Heart left ventricle (tissue), 16 donors: Measurements from ENCODE around the gene GATA2. TPM values are rescaled to one million over a fixed set of nuclear protein-coding genes. Genes with fewer than 3 reads are reported as not detected.

Experiments used
- ATAC-seq, 4 donors: fragments of 200-7000 bp; cut with Tn5 transposase; one replicate each; pipeline ENCODE4 v1.9.1; 2020 to 2022; ENCODE audit warnings: moderate library complexity in 4 of 4, mild to moderate bottlenecking in 3 of 4, moderate number of reproducible peaks in 1 of 4
- DNase-seq, 5 donors: peaks; one replicate each; pipeline ENCODE4 v3.0.0-alpha.2; 2020
- H3K27ac ChIP-seq, 12 donors: fragments of 200-600 bp; sonication (generic) in 4 of 12; one replicate each; pipeline versions ENCODE4 v1.5.0 to v1.8.0; 2016 to 2022; ENCODE audit warnings: mild to moderate bottlenecking in 2 of 12
- H3K27me3 ChIP-seq, 9 donors: fragments of 200-600 bp; sonication (generic) in 2 of 9; one replicate each; pipeline versions ENCODE4 v1.5.1 to v1.8.0; 2016 to 2022; ENCODE audit warnings: mild to moderate bottlenecking in 3 of 9
- H3K36me3 ChIP-seq, 9 donors: fragments of 200-600 bp; sonication (generic) in 2 of 9; one replicate each; pipeline versions ENCODE4 v1.5.0 to v1.8.0; 2018 to 2022; ENCODE audit warnings: mild to moderate bottlenecking in 2 of 9
- H3K4me1 ChIP-seq, 12 donors: fragments of 200-600 bp; sonication (generic) in 4 of 12; one replicate each; pipeline versions ENCODE4 v1.5.0 to v1.8.0; 2016 to 2022; ENCODE audit warnings: mild to moderate bottlenecking in 3 of 12
- H3K4me3 ChIP-seq, 12 donors: fragments of 200-600 bp; sonication (generic) in 4 of 12; one replicate each; pipeline versions ENCODE4 v1.5.0 to v1.8.0; 2017 to 2022; ENCODE audit warnings: mild to moderate bottlenecking in 9 of 12, moderate library complexity in 4 of 12
- H3K9me3 ChIP-seq, 12 donors: fragments of 200-600 bp; sonication (generic) in 4 of 12; one replicate each; pipeline versions ENCODE4 v1.5.0 to v1.8.0; 2016 to 2022; ENCODE audit warnings: mild to moderate bottlenecking in 1 of 12
- POLR2A ChIP-seq, 2 donors: fragments of 450-650 bp; IDR thresholded peaks; one replicate each; pipeline ENCODE4 v1.6.1; 2017; ENCODE audit warnings: antibody characterized with exemption in 2 of 2, mild to moderate bottlenecking in 2 of 2, moderate library complexity in 2 of 2
- WGBS, 4 donors: extraction: QIAGEN DNeasy Blood & Tissue Kit in 2 of 4; methylation state at CpG; one replicate each; pipeline versions ENCODE4 v1.1.5 to v1.1.7; 2013 to 2018; 5-methylcytosine and 5-hydroxymethylcytosine counted together
- intact Hi-C, 10 donors: fragments of 100-400 bp; cut with DNase I; formaldehyde crosslinking; loops; one replicate each; pipeline versions ENCODE4 v1.11.1 to v1.14.2; 2022
- polyA plus RNA-seq, 2 donors: library from polyadenylated mRNA; stranded (reverse); fragments of 200-250 nt; gene quantifications; one replicate each; pipeline ENCODE4 v1.2.3, GENCODE V29; 2013
- total RNA-seq, 9 donors: library from RNA; depleted of rRNA in 2 of 9; stranded (reverse); fragments of >200 nt in 2 of 9; fragmentation: NEBNext Ultra II Directional in 3 of 9; extraction: Animal tissue kit (Norgen Biotek cat#: 25700) in 3 of 9; gene quantifications; one replicate each; pipeline versions ENCODE4 v1.1.0 to v1.2.4, GENCODE V29; 2016 to 2023
- TF ChIP-seq, protein P1 (sequence below), 12 donors: fragments of 200-600 bp; sonication (generic) in 4 of 12; IDR thresholded peaks; one replicate each; pipeline versions ENCODE4 v1.5.0 to v1.8.0; 2018 to 2022; ENCODE audit warnings: antibody characterized with exemption in 12 of 12, mild to moderate bottlenecking in 5 of 12
- donor health status: ischemic (EF 13 %, LVEDD 7.1; RV severe dilation, severe dysfunction).
- donor health status: healthy with polysubstance abuse.
- donor health status: DM: no; HTN: yes; CAD: no.
- donor health status: DM: no; HTN: no; CAD: no.
- donor health status: ischemic (EF 25% LVEDD 6.9; RV normal size, moderate dysfunction).
- donor health status: ischemic (EF 25% LVEDD 5.7; RV mildly dilated, moderate dysfunction).
- donor health status: healthy.
- donor health status: DM: yes; HTN: yes; CAD: no.
- donor health status: ischemic (EF 35%, LVEDD 5.7; RV mildly dilated, moderate dysfunction).
- donor health status: nonischemic (EF 11% LVEDD 7.7; RV severe dilation, severe dysfunction).
- donor health status: DM: yes; HTN: yes; CAD: no.
- donor health status: PGD.
- donor health status: ischemic (EF 29% LVEDD 5.4; RV normal size, mild dysfunction).
- donor health status: nonischemic (EF 23%, LVEDD 6.1; RV moderate dilation, normal function).

Gene GATA2
- total and polyA plus RNA-seq, 11 donors, result 6.0 to 30.7 (median 12.8) TPM

DNA sequence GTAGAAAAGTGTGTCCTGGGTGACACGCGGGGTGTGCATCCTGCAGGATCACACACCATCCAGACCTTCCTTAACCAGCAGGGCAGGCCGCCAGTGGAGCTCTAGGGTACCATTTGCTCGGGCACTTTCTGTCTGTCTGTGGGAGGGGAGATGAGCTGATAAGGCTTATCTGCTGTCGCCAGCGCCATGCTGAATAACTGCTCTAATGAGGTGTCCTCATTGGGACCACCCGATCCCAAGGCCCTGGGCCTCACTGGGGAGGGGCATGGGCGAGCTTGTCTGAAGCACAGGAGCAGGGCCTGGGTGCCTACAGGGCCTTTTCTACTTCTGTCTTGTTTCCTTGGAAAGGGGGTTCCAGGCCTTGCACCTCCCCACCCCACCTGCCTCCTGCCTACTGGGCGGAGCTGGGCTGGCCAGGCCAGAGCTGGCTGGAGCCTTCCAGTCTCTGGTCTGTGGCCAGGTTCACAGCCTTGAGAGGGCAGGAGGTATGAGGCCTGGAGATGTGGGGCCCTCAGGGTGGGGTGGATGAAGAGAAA is 2.5 kb upstream of the GATA2 start:
- DNase-seq, result no peak
- TF ChIP-seq POLR2A (IDR thresholded peaks at IDR 0.05), result no peak
- TF ChIP-seq, protein P1, sequence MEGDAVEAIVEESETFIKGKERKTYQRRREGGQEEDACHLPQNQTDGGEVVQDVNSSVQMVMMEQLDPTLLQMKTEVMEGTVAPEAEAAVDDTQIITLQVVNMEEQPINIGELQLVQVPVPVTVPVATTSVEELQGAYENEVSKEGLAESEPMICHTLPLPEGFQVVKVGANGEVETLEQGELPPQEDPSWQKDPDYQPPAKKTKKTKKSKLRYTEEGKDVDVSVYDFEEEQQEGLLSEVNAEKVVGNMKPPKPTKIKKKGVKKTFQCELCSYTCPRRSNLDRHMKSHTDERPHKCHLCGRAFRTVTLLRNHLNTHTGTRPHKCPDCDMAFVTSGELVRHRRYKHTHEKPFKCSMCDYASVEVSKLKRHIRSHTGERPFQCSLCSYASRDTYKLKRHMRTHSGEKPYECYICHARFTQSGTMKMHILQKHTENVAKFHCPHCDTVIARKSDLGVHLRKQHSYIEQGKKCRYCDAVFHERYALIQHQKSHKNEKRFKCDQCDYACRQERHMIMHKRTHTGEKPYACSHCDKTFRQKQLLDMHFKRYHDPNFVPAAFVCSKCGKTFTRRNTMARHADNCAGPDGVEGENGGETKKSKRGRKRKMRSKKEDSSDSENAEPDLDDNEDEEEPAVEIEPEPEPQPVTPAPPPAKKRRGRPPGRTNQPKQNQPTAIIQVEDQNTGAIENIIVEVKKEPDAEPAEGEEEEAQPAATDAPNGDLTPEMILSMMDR (IDR thresholded peaks at IDR 0.05), result no peak
- intact Hi-C loops, result loop anchor here (5.0 to 10.0 kb wide), 12 partner anchors 68 to 418 kb away; no protein-coding TSS in a partner anchor
- no peak for ATAC-seq
- Histone ChIP-seq H3K4me1 (peaks cover 8 to 49% (median 28%) of the 10 kb centered on the region in 12 donors), H3K27ac (no peak overlapping the region), H3K27me3 (peaks cover 17 to 76% (median 49%) of the 10 kb centered on the region in 9 donors), H3K36me3 (peaks cover 0 to 9% (median 0%) of the 10 kb centered on the region in 9 donors), H3K9me3 (no peaks in the 10 kb centered on the region), H3K4me3 (no peak overlapping the region)
- 85 to 95% (median 91%) methylated on average over 9 of the region's 9 CpGs for WGBS, 4 donors

DNA sequence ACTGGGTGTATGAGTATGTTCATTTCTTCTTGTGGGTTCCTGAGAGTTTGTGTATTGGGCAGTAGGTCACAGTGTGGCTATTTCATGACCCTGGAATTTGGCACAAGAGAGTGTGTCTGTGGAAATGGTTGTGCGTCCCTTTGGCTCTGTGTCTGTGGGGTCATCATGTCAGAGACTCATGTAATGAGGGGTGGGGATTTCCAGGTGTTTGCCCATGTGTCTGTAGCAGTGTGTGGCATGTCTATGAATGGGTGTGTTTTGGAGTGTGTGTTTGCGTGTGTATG is 1.3 kb upstream of the GATA2 start:
- Histone ChIP-seq H3K4me1 (peaks cover 8 to 61% (median 35%) of the 10 kb centered on the region in 12 donors), H3K4me3 (no peak overlapping the region), H3K36me3 (peaks cover 0 to 9% (median 0%) of the 10 kb centered on the region in 9 donors), H3K27me3 (peaks cover 18 to 83% (median 50%) of the 10 kb centered on the region in 9 donors), H3K9me3 (no peaks in the 10 kb centered on the region), H3K27ac (no peak overlapping the region)
- no peak for DNase-seq
- WGBS, 4 donors, result 63 to 94% (median 91%) methylated on average over 2 of the region's 2 CpGs
- ATAC-seq, result no peak
- intact Hi-C loops, result loop anchor here in 5 of 10 donors (5.0 to 10.0 kb wide), 5 partner anchors 170 to 400 kb away; no protein-coding TSS in a partner anchor
- TF ChIP-seq, protein P1 (IDR thresholded peaks at IDR 0.05), result no peak
- no peak for TF ChIP-seq POLR2A (IDR thresholded peaks at IDR 0.05)

- Histone ChIP-seq H3K4me1 (peaks cover 8 to 66% (median 36%) of the 10 kb centered on the region in 12 donors), H3K36me3 (peaks cover 0 to 9% (median 0%) of the 10 kb centered on the region in 9 donors), H3K27ac (no peak overlapping the region), H3K9me3 (no peaks in the 10 kb centered on the region), H3K27me3 (peaks cover 24 to 86% (median 50%) of the 10 kb centered on the region in 9 donors), H3K4me3 (no peak overlapping the region)
- ATAC-seq (no peak), DNase-seq (no peak)
- WGBS, 4 donors, result 42 to 77% (median 48%) methylated on average over 12 to 13 of the region's 13 CpGs
- intact Hi-C loops, result loop anchor here in 5 of 10 donors (5.0 to 10.0 kb wide), 5 partner anchors 169 to 399 kb away; no protein-coding TSS in a partner anchor
- TF ChIP-seq, protein P1 (IDR thresholded peaks at IDR 0.05), result no peak
- TF ChIP-seq POLR2A (IDR thresholded peaks at IDR 0.05), result no peak
Observed at GRCh38 chr3:128493570-128494366, 767 bp upstream of the GATA2 start.
